A549 treated with AZD9567 at 1 μM for 4 hours (cell line): ENCODE results near the gene DGKE. TPM values are rescaled to one million over a fixed set of nuclear protein-coding genes. Genes with fewer than 3 reads are reported as not detected.

Experiments used
- total RNA-seq: library from RNA; stranded (reverse); fragments of 200-300 nt; extraction: Qiagen RNA extraction; gene quantifications from 5 replicates; pipeline ENCODE4 v1.2.3, GENCODE V29; 2022; ENCODE audit not compliant: insufficient read depth

DGKE gene
- total RNA-seq, result 2.9 to 5.8 TPM (median 4.7 TPM) in 5 replicates

DNA sequence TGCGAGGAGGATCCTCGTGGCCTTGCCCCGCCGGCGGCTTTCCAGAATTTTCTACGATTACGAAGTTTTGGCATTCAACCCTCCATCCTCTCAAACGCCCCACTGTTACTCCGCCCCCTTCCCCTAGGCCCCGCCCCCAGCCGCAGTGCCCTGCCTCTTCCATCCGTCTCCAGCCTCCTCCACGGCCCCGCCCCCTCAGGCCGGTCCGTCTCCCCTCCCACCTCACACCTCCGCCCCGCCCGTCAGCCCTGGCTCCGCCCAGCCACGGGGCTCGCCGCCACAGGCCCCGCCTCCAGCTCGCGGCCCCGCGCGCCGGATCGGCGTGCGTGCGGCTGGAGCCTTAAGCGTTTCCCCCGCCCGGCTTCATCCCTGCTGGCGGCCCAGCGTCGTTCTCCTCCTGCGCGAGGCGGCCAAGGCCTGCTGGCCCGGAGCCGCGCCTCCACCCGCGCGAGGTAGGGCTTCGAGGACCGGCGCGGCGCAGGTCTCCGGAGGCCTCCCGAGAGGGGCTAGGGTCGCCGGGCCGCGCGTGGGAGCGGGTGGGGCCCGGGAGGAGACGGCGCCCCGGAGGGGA lies at the start of gene DGKE, which contains the start of gene C17orf67:
TSS of gene DGKE (plus strand) at position 343 of the 571 bp plus-strand sequence. CDS start 645 bp downstream, outside the sequence.
TSS of gene C17orf67 (minus strand) at position 112 of the 571 bp plus-strand sequence. CDS start 18,110 bp downstream, outside the sequence.

DNA sequence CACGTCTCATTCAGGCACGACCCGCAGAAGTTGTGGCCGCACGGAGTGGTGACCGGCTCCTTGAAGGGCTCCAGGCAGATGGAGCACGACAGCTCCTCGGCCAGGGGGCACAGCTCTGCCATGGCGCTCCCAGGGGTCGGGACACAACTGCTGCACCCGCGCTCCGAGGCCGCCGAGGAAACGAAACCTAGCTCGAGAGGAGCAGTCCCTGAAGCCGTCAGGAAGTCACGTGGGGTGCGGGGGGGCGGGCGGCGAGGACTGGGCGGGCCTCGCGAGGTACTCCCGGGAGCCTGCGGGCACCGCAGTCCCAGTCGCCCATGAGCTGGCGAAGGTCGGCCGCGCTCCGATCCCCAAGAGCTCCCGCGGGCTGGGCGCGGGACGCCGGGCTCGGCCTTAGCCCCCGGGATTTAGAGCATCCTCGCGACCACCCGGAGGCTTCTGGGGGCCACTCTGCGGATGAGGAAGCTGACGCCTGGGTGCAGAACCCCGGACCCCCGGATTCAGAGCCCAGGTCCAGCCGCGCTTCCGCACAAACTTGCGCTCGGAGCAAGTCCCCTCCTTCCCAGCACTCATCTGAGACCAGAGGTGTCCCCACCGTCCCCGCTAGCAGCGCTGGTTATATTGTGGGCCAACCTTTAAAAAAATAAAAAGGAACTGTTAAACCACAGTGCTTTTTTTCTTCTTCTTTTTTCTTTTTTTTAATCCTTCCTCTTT lies 80.1 kb downstream of the DGKE start, which contains the start of gene TRIM25:
TSS of gene TRIM25 (minus strand) at position 183 of the 714 bp plus-strand sequence. CDS start at position 122, 61 bp downstream.

Other genes with a start within 250 kb of the DGKE start
- gene NOG, start 240.5 kb upstream of the DGKE start, total RNA-seq, result 0.86 to 1.3 TPM (median 1.0 TPM) in 4 of 5 replicates, not detected in the other
- gene C17orf67, start 231 bp upstream of the DGKE start, total RNA-seq, result 1.5 to 2.6 TPM (median 2.3 TPM) in 5 replicates
- 62.7 to 65.7 TPM (median 63.5 TPM) in 5 replicates for gene TRIM25, start 79.9 kb downstream of the DGKE start, total RNA-seq
- 14.1 to 19.2 TPM (median 14.8 TPM) in 5 replicates for gene COIL, start 126.9 kb downstream of the DGKE start, total RNA-seq
- 39.0 to 42.9 TPM (median 41.4 TPM) in 5 replicates for gene SCPEP1, start 144.0 kb downstream of the DGKE start, total RNA-seq